Upper lobe of left lung (tissue), 4 donors: ENCODE data around the gene PDZK1IP1.

Experiments
- EP300 ChIP-seq, 4 donors: sonication (generic); formaldehyde crosslinking; IDR thresholded peaks; one replicate each; pipeline ENCODE4 v1.5.1; 2017; ENCODE audit warnings: antibody characterized with exemption in 4 of 4, control low read depth in 2 of 4
- POLR2A ChIP-seq, 4 donors: fragments of 450-650 bp; IDR thresholded peaks; one replicate each; pipeline ENCODE4 v1.5.1; 2016 to 2017; ENCODE audit warnings: antibody characterized with exemption in 4 of 4, mild to moderate bottlenecking in 2 of 4

DNA sequence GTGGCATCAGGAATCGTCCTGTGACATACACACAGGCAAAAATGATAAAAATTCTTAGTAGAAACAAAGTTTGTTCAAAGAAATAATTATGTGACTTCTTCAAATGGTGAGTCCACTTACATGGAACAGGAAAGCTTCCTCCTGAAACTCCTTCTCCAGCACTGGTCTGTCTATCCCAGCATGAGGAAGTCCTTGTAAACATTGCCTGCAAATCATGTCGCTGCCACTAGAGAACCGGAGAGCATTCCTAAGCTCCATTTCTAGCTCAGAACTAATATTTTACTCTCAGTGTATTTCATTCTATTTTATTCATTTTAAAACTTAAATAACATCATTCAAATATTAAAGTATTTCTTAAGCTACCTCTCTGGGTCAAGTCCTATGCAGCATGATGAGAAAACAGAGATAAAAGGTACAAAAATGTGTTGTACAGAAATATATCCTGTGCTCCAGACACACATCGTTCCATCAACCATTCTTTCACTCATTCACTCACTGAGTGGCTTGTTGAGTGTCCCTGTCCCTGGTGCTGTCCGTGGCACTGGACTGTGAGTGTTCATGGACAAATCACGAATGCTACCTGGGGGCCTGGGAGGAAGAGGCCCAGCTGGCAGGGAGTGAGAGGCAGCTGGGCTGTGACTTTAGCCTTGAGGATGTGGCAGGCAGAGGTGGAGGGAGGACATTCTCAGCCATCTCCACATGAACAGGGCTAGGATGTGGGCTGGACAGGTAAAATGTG is 42.6 kb downstream of the PDZK1IP1 start:
- no peak for TF ChIP-seq POLR2A (IDR thresholded peaks at IDR 0.05)
- TF ChIP-seq EP300 (IDR thresholded peaks at IDR 0.05), result no peak
